ENCODE results near the gene TGFB1I1. TPM values are rescaled to one million over a fixed set of nuclear protein-coding genes. Genes with fewer than 3 reads are reported as not detected.

TGFB1I1 gene
- total RNA-seq, 1 donor, result 1.4 TPM

Other genes with a start within 250 kb of the TGFB1I1 start
- 127 TPM for gene ITGAM, start 212.2 kb upstream of the TGFB1I1 start, total RNA-seq
- 190 TPM for gene ITGAX, start 117.0 kb upstream of the TGFB1I1 start, total RNA-seq
- gene ITGAD, start 78.8 kb upstream of the TGFB1I1 start, total RNA-seq, result under 0.01 TPM
- gene COX6A2, start 43.8 kb upstream of the TGFB1I1 start, total RNA-seq, result not detected
- not detected for gene ZNF843, start 29.4 kb upstream of the TGFB1I1 start, total RNA-seq
- 9.2 TPM for gene ARMC5, start 12.7 kb upstream of the TGFB1I1 start, total RNA-seq
- 0.42 TPM for gene SLC5A2, start 11.0 kb downstream of the TGFB1I1 start, total RNA-seq
- gene RUSF1, start 36.2 kb downstream of the TGFB1I1 start, total RNA-seq, result 25.0 TPM
- 0.52 TPM for gene AHSP, start 55.7 kb downstream of the TGFB1I1 start, total RNA-seq

Measured in mononuclear cell (primary cell).